GM18517 (cell line): ENCODE measurements around the gene PTBP1.
"Not testable (repeated sequence)": the region's sequence is repeated elsewhere in the genome, so short reads cannot be mapped to it uniquely, and the experiment has no call there.

Experiments used
- ATAC-seq: cut with Tn5 transposase; IDR thresholded peaks from one replicate; pipeline ENCODE4 v1.9.1; 2021; ENCODE audit warnings: mild to moderate bottlenecking, moderate library complexity; ENCODE audit not compliant: unreplicated experiment

Gene PTBP1

GRCh38 chr19:824885-825284 is 27.6 kb downstream of the PTBP1 start:
- ATAC-seq = no peak

GRCh38 chr19:825897-826644 is 28.8 kb downstream of the PTBP1 start:
- no peak for ATAC-seq

- no peak for ATAC-seq
Observed at GRCh38 chr19:827314-827709, 30.1 kb downstream of the PTBP1 start.

GRCh38 chr19:827710-828321 is 30.6 kb downstream of the PTBP1 start, which contains the start of gene AZU1:
Gene AZU1, plus strand, starts transcription at chr19:827837. Its CDS starts 10 bp downstream, at chr19:827847.
- ATAC-seq = no peak

- no peak for ATAC-seq
Observed at GRCh38 chr19:829129-829758, 32.0 kb downstream of the PTBP1 start.

GRCh38 chr19:831407-832369 is 34.4 kb downstream of the PTBP1 start:
- no peak for ATAC-seq

- ATAC-seq = no peak
Observed at GRCh38 chr19:834216-834615, 37.0 kb downstream of the PTBP1 start.

- no peak for ATAC-seq
Observed at GRCh38 chr19:835210-835810, 38.1 kb downstream of the PTBP1 start.

- no peak for ATAC-seq
Observed at GRCh38 chr19:840519-841206, 43.4 kb downstream of the PTBP1 start, which contains the start of gene PRTN3. Gene PRTN3, plus strand, starts transcription at chr19:840999. Its CDS starts 10 bp downstream, at chr19:841009.

GRCh38 chr19:842802-843179 is 45.5 kb downstream of the PTBP1 start:
- not testable (repeated sequence) for ATAC-seq

- ATAC-seq = no peak
Observed at GRCh38 chr19:843180-843835, 46.1 kb downstream of the PTBP1 start.

GRCh38 chr19:843836-844545 is 46.7 kb downstream of the PTBP1 start:
- no peak for ATAC-seq

- ATAC-seq = no peak
Observed at GRCh38 chr19:844546-844971, 47.3 kb downstream of the PTBP1 start.

- ATAC-seq = no peak
Observed at GRCh38 chr19:845707-846521, 48.7 kb downstream of the PTBP1 start.

GRCh38 chr19:848386-848921 is 51.2 kb downstream of the PTBP1 start:
- no peak for ATAC-seq

GRCh38 chr19:849195-849594 is 51.9 kb downstream of the PTBP1 start:
- ATAC-seq = not testable (repeated sequence)

GRCh38 chr19:850221-850978 is 53.1 kb downstream of the PTBP1 start:
- no peak for ATAC-seq
